Stimulated activated CD8-positive, alpha-beta memory T cell treated with anti-CD3 and anti-CD28 coated beads, Interleukin-7, amount 100 ng/mL, for 1 hour (primary cell): Measurements from ENCODE around the gene EPHB6.

Experiments
- DNase-seq, 2 donors: peaks; one replicate each; pipeline ENCODE4 v3.0.0-alpha.2; 2020; ENCODE audit warnings: low read depth in 2 of 2

Gene EPHB6

DNA sequence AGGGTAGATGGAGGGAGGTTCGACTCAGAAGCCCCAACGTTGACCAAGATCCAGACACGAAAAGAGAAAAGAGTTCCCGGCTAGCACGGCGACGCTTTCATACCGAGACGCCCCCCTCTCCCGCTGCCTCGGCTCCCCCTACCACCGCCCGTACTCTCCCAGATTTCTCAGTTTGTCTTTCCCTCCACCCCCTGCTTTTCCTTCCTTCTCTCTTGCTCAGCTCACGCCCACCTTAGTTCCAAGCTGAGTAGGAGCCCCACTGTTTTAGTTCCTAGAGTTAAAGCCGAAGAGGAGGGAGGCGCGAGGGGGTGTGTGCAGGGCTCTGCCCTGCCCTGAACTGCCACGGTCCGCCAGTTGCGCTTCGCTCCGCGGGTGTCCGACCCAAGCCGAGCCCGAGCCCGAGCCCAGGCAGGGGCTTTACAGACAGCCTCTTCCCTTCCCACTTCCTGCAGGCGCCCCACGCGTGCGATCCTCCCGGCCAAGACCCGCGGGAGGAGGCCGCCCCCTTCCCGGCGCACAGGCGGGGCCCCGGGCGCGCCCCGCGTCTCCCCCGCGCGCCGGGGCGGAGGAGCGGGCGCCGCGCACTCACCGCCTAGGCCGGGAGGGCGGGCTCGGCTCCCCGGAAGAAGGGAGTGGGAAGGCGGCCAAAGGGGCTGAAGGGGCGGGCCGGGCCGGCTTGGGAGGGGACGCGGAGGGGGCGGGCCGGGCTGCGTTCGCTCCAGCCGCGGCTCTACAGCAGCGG lies at the start of gene EPHB6:
Gene EPHB6, plus strand, starts transcription at position 705 of the 742 bp plus-strand sequence. CDS start 8,152 bp downstream, outside the sequence.
- DNase-seq: peak; percentile 12 to 18

GRCh38 chr7:142805350-142806021 lies 49.4 kb upstream of the EPHB6 start:
- no peak for DNase-seq

- DNase-seq: no peak
These were observed 48.9 kb upstream of the EPHB6 start for GRCh38 chr7:142806022-142806356.

GRCh38 chr7:142806957-142807356 lies 47.9 kb upstream of the EPHB6 start:
- no peak for DNase-seq

GRCh38 chr7:142807855-142808460 lies 46.9 kb upstream of the EPHB6 start:
- DNase-seq: no peak

GRCh38 chr7:142808461-142808801 lies 46.4 kb upstream of the EPHB6 start:
- no peak for DNase-seq

- DNase-seq: peak; percentile 79 to 88
These were observed 45.9 kb upstream of the EPHB6 start for GRCh38 chr7:142808802-142809583.

GRCh38 chr7:142809671-142810070 lies 45.2 kb upstream of the EPHB6 start:
- DNase-seq: no peak

- no peak for DNase-seq
These were observed 43.6 kb upstream of the EPHB6 start for GRCh38 chr7:142811154-142811737.

GRCh38 chr7:142812437-142813215 lies 42.2 kb upstream of the EPHB6 start:
- no peak for DNase-seq

DNA sequence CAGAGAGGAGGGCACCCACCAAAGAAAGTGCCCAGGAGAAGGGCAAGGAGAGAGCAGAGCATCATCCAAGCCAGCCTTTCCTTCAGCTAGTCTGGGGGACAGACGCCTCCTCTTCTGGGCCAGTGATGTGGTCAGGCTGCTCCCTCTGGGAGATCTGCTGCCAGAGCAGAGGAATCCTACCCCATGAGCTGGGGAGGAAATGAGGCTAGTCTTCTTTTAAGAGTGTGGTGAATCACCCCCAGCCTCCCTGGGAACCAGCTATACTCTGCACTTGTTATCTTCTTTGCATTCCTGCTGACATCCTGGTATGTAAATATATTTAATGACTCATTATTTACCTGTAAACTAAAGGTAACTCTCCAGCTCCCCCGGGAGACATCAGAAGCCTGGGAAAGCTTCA lies 41.6 kb upstream of the EPHB6 start:
- DNase-seq: no peak

DNA sequence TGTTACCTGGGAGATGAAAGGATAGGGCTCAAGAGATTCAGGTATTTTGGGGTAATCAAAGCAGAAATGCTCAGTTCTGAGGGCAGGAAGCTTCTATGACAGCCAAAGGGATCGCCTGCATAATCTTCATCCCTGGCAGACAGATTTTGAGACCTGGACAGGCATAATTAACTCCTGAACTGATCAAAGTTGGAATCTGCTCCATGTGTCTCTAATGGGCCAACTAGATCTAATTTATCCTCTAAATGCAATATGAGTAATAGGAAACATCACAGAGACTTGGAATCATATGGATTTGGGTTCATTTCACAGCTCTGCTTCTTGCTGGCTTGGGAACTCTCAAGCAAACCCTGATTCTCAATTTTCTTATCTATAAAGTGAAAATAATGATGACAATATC lies 41.2 kb upstream of the EPHB6 start:
- DNase-seq: no peak

DNA sequence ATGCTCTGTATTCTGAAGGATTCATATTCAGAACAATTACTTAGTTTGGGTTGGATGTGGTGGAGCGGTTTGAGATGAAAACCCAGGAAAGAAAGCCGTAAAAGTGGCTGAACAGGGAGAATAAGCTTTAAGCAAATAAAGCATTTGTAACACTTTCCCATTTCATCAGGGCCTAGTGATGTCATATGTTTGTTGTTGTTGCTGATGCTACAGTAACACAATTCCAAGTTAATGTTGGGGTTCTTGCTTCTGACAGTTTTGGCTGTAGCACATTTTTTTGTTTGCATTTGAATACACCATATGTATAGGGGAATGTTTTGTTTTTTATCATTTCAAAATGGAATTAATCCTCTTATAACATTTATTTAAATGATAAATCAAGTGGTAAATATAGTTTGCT lies 40.4 kb upstream of the EPHB6 start:
- no peak for DNase-seq

DNA sequence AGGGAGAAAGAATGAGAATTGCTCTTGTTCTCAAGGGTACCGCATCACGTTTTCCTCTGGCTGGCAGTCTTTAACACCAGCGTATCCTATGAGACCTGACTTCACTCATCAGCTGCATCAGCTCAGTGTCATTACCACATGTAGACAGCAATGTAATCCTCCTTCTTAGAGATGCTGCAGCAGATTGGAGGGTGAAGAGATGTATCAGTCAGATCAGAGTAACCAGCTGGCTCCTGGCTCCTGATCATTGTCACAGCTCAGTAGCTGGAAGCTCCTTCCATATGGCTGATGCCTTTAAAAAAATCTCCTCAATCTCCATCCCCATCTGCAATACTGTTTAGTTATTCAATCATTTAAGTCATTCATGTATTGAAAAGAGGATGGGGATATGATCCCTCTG lies 39.7 kb upstream of the EPHB6 start:
- DNase-seq: no peak

GRCh38 chr7:142817506-142817905 lies 37.4 kb upstream of the EPHB6 start:
- DNase-seq: no peak

DNA sequence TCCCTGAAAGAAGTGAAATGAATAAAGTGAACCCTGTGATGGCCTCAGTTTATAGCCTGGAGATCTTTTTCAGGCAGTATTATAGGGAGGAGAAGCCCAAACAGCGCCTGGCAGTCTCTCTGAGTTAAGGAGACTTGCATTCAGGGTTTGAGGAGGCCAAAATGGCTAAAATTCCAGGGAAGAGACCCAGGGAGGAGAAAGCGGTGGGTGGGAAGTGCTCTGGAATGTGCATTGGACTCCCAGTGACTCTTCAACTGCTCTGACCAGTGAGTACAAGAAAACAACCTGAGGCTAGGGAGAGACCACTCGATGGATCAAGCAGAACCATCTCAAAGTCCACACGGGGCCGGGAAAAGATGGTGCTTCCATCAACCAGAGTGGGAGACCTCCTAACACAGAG lies 35.3 kb upstream of the EPHB6 start:
- DNase-seq: no peak

DNA sequence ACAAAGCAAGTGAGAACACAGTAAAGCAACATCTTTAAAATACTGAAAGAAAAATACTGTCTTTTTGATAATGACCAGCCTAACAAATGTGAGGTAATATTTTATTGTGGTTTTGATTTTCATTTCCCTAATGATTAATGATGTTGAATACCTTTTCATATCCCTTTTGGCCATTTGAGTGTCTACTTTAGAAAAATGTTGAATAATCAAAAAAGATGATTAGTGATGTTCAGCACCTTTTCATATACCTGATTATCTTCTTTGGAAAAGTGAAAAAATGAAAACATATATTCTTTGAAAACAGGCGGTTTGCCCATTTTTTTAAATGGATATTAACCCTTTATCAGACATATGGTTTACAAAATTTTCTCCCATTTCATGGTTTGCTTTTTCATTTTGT lies 32.2 kb upstream of the EPHB6 start:
- DNase-seq: no peak

GRCh38 chr7:142827951-142828500 lies 26.9 kb upstream of the EPHB6 start:
- DNase-seq: no peak

- DNase-seq: no peak
These were observed 22.5 kb upstream of the EPHB6 start for GRCh38 chr7:142832417-142832816.

DNA sequence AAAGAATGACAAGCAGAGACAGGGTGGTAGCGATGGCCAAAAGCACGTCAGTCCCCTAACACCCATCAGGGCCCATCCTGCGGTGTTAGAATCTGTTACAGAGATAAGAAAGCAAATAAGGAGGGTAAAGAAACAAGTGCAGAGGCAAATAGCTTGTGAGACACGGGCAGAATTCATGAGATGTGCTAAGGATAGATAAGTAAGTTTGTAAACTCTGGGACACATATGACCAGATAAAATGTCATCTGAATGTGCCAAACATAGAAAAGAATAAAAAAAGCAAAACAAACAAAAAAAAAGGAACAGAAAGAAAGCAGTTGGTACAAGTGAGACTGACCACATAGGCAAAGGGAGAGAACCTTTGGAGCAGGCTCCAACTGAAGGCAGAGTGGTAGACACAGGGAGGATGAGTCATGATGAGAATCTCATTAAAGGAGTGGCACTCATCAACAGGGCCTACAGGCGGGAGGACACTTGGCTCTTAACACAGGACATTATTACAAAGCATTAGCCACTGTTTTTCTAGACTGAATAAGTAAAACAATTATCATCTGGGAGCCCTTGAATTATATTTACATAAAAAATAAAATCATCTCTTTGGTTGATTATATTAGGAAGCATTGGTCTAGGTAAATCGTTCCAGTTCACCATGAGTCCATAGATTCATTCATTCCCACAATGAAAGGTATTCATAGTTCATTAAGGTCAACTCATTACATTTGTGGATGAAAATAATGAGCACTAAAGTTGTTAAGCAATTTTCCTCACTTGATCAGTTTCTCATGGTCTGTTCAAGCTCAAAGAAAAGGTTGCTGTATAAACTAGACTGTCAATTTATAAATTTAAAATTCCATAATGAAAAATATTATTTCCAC lies 21.5 kb upstream of the EPHB6 start:
- DNase-seq: no peak
